ENCODE measurements around the gene FRK. TPM values are rescaled to one million over a fixed set of nuclear protein-coding genes. Genes with fewer than 3 reads are reported as not detected.

FRK gene
- total RNA-seq, 1 experiment from 2014 or later: 17.2 TPM

DNA sequence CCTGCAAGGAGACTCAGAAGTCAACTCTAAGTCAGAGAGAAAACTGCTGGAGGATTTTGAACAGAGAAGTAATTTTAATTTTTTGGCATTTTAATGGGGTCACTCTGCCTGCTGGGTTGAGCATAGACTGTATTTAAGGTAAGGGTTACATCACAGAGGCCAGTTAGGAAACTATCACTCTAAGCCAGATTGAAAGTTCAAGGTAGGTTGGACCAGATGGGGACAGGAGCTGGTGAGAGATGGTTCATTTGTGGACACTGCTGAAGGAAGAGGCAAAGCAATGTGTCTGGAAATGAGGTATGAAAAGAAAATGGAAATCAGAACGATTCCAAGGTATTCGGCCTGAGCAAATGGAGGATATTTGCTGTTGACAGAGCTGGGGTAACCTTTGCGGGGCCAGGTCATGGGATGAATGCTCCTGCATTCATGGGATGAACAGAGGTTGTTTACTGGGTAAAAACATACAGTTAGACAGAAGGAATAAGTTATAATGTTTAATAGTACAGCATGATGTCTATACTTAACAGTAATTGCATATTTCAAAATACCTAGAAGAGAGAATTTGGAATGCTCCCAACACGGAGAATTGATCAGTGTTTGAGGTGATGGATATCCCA lies 26.9 kb downstream of the FRK start:
- no peak for DNase-seq
- Histone ChIP-seq H3F3A (ENCODE audit: insufficient read depth, low read depth) (peaks cover 11% of the 10 kb centered on the region; the same call in 1 of the 2 replicates), H3K4me2 (no peak overlapping the region), H3K36me3 (ENCODE audit: low read depth) (peaks cover 13% of the 10 kb centered on the region; the same call in 1 of the 2 replicates), H3K4me1 (replicated peaks; ENCODE audit: insufficient read depth) (peaks cover 36% of the 10 kb centered on the region), H3K4me3 (no peak overlapping the region), H3K9me3 (ENCODE audit: insufficient read depth, low read depth) (no peaks in the 10 kb centered on the region), H4K20me1 (ENCODE audit: insufficient read depth) (no peaks in the 10 kb centered on the region), H3K27ac (peak overlapping the region; percentile 62), H3K79me2 (ENCODE audit: low read depth) (peaks cover 13% of the 10 kb centered on the region), H3K27me3 (ENCODE audit: insufficient read depth, low read depth) (no peaks in the 10 kb centered on the region), H2AFZ (no peak overlapping the region), H3K9me2 (ENCODE audit: insufficient read depth) (no peaks in the 10 kb centered on the region)
- POLR2A ChIA-PET (ENCODE audit: unreplicated experiment): no interaction called here
- TF ChIP-seq EZH2 (IDR thresholded peaks at IDR 0.05; ENCODE audit: low read depth): no peak
- TF ChIP-seq, protein P1, sequence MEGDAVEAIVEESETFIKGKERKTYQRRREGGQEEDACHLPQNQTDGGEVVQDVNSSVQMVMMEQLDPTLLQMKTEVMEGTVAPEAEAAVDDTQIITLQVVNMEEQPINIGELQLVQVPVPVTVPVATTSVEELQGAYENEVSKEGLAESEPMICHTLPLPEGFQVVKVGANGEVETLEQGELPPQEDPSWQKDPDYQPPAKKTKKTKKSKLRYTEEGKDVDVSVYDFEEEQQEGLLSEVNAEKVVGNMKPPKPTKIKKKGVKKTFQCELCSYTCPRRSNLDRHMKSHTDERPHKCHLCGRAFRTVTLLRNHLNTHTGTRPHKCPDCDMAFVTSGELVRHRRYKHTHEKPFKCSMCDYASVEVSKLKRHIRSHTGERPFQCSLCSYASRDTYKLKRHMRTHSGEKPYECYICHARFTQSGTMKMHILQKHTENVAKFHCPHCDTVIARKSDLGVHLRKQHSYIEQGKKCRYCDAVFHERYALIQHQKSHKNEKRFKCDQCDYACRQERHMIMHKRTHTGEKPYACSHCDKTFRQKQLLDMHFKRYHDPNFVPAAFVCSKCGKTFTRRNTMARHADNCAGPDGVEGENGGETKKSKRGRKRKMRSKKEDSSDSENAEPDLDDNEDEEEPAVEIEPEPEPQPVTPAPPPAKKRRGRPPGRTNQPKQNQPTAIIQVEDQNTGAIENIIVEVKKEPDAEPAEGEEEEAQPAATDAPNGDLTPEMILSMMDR (conservative IDR thresholded peaks at IDR 0.05): no peak
- intact Hi-C loops (cut with micrococcal nuclease; ENCODE audit: unreplicated experiment): loop anchor here (2.0 kb wide), 1 partner anchor 23 kb away; no protein-coding TSS in a partner anchor
- BruUV-seq (replicated peaks): no TSS peak
- CTCF ChIA-PET: no interaction called here

DNA sequence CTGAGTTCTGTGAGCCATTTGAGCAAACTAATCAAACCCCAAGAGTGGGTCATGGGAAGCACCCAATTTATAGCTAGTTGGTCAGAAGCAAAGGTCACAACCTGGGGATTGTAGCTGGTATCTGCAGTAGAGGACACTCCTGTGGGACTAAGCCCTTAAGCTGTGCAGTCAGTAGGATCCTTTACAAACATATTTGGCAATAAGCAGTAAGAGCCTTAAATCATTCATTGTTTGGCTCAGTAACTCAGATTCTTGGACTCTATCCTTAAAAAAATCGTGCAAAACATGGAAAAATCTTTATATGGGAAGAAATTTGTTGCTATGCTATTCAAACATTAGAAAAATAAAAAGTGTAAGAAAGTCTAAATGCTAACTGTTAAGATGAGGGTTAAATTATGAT lies 29.9 kb downstream of the FRK start:
- Histone ChIP-seq H3F3A (ENCODE audit: insufficient read depth, low read depth) (0 out of 2 replicates have a peak, but pooled peaks cover under 1% of the 10 kb centered on the region), H4K20me1 (ENCODE audit: insufficient read depth) (no peaks in the 10 kb centered on the region), H3K79me2 (ENCODE audit: low read depth) (peaks cover 10% of the 10 kb centered on the region), H2AFZ (no peak overlapping the region), H3K9me2 (ENCODE audit: insufficient read depth) (no peaks in the 10 kb centered on the region), H3K27ac (no peak overlapping the region), H3K4me2 (no peak overlapping the region), H3K4me3 (no peak overlapping the region), H3K4me1 (replicated peaks; ENCODE audit: insufficient read depth) (peaks cover 20% of the 10 kb centered on the region), H3K9me3 (ENCODE audit: insufficient read depth, low read depth) (no peaks in the 10 kb centered on the region), H3K36me3 (ENCODE audit: low read depth) (peaks cover 13% of the 10 kb centered on the region; the same call in 1 of the 2 replicates), H3K27me3 (ENCODE audit: insufficient read depth, low read depth) (no peaks in the 10 kb centered on the region)
- intact Hi-C loops (cut with micrococcal nuclease; ENCODE audit: unreplicated experiment): no loop called here
- CTCF ChIA-PET: no interaction called here
- no TSS peak for BruUV-seq (replicated peaks)
- no peak for TF ChIP-seq EZH2 (IDR thresholded peaks at IDR 0.05; ENCODE audit: low read depth)
- TF ChIP-seq, protein P1 (conservative IDR thresholded peaks at IDR 0.05): no peak
- DNase-seq: no peak
- POLR2A ChIA-PET (ENCODE audit: unreplicated experiment): no interaction called here

DNA sequence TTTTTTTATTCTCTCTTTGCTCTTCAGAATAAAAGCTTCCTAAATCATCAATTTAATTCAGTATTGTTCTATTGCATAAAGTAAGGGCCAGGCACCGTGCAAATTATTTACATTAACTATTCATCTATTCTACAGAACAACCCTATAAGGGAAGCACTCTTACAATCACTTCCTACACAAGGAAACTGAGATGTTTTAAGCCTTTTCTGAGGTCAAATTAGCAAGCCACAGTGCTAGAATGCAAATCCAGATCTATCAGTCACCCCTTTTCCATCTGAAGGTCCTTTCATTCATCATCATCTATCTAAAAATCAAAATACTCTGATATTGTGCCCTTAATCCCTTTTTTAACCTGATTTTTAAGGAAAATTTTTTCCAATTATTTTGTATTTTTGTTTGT lies 31.2 kb downstream of the FRK start:
- ChIA-PET POLR2A (ENCODE audit: unreplicated experiment) (no interaction called here), CTCF (no interaction called here)
- DNase-seq: no peak
- intact Hi-C loops (cut with micrococcal nuclease; ENCODE audit: unreplicated experiment): no loop called here
- Histone ChIP-seq H3K27me3 (ENCODE audit: insufficient read depth, low read depth) (no peaks in the 10 kb centered on the region), H3K4me2 (no peak overlapping the region), H3K4me1 (replicated peaks; ENCODE audit: insufficient read depth) (peaks cover 18% of the 10 kb centered on the region), H3K79me2 (ENCODE audit: low read depth) (no peaks in the 10 kb centered on the region), H4K20me1 (ENCODE audit: insufficient read depth) (no peaks in the 10 kb centered on the region), H2AFZ (no peak overlapping the region), H3K9me3 (ENCODE audit: insufficient read depth, low read depth) (no peaks in the 10 kb centered on the region), H3K36me3 (ENCODE audit: low read depth) (peaks cover 12% of the 10 kb centered on the region; the same call in 1 of the 2 replicates), H3K27ac (no peak overlapping the region), H3K9me2 (ENCODE audit: insufficient read depth) (no peaks in the 10 kb centered on the region), H3F3A (ENCODE audit: insufficient read depth, low read depth) (peaks cover 9% of the 10 kb centered on the region; the same call in 1 of the 2 replicates), H3K4me3 (no peak overlapping the region)
- no TSS peak for BruUV-seq (replicated peaks)
- TF ChIP-seq, protein P1 (conservative IDR thresholded peaks at IDR 0.05): no peak
- TF ChIP-seq EZH2 (IDR thresholded peaks at IDR 0.05; ENCODE audit: low read depth): no peak
